Measurements from ENCODE around the gene RAI14.
A peak's percentile ranks its signal among the peaks of the same experiment; 100 is the strongest.

RAI14 gene

DNA sequence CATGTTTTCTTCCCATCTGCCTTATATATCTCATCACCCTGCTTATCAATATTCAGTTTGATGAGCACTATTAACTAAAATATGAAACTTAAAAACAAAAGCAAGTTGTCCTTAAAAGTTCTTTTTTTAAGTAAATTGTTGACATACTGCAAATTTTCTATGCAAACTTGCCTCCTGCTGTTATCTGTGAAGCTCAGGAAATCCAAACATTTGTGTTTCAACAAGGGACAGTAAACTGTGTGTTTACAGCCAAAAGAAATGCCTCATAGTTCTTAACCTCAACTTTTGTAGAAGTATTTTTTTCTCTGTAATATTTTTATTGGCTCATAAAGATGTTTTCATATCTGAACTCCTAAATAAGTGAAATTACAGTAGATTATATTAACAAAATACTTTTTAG lies 175.2 kb downstream of the RAI14 start:
- no peak for DNase-seq

DNA sequence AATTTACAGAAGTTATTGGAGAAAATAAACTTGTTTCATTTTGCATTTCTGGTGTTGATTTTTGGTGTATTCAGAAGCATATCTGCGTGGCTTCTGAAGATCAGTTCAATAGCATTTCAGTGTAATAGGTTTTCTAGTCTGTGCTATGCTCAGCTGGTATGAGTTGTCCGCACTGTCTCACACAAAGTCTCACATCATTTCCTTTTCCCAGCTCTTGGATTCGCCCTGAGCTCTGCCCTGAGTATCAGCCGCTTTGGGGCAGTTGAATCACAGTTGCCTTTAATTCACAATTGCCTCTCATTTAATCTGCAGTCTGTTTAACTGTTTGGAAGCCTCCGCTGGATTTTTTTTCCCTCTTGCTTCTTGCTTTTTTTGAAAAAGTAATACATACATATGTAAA lies 176.4 kb downstream of the RAI14 start:
- DNase-seq, result no peak

DNA sequence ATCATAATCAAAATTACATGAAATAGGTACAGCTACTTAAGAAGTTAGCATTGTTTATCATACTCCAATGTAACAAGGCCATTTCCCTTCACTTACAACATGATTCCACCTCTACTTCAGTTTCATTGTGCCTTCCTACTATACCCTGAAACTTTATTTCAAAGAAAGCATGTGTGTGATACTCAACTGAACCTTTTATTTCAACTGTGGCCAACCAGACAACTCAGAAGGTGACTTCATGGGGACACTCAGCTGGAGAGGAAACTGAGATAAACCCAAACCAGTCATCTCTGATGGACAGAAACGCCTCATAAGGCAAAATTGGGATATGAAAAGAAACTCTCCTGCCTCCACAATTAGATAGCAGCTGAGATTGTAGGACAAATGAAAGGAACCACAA lies 177.0 kb downstream of the RAI14 start:
- DNase-seq, result no peak

DNA sequence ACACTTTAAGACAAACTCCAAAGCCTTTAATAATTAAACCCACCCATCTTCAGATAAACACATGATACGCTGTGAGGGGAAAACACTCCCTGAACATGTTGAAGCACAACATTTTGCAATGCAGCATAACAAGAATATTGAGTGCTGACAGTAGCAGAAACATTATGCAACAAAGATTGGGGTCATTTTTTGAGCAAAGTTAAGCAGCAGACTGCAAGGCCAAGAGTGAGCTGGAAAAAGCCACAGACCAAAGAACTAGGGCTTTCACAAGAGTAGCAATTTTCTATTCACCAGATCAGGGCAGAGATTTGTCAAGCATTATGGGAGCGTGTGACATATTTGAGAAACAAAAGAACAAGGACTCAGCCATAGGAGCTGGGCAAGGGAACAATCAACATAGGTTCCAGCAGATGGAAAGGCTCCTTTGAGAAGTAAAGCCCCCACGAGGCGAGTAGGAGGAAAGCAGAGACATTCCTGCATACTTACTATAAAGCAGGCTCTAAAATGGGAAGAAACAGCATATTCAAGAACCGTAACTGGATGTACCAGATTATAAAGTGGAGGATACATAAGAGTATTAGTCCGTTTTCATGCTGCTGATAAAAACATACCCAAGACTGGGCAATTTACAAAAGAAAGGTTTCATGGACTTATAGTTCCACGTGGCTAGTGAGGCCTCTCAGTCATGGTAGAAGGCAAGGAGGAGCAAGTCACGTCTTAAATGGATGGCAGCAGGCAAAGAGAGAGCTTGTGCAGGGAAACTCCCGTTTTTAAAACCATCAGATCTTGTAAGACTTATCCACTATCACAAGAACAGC lies 178.1 kb downstream of the RAI14 start:
- no peak for DNase-seq

DNA sequence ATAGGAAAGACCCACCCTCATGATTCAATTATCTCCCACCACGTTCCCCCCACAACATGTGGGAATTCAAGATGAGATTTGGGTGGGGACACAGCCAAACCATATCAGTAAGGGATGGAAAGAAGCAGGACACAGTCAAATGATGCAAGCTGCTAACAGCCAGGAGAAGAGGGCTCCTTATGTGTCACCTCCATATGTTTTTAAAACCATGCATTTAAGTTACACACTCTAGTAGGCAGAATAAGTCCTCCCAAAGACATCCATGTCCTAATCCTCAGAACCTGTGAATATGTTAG lies 178.6 kb downstream of the RAI14 start:
- no peak for DNase-seq

DNA sequence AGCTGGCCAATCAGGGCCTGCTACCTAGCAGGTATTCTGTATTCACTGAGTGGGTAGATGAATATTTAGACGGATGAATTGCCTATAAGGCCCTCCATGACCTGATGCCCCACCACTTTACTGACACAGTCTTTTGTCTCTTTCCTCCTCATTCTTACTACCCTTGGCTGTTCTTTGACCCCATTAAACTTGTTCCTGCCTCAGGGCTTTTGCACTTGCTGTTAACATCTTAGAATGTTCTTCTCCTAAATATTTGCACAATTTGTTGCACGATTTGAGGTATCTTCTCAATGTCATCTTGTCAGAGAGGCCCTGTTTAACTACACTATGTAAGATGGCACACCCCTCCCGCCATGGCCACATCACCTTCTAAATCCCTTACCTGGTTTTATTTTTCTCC lies 179.5 kb downstream of the RAI14 start:
- no peak for DNase-seq

DNA sequence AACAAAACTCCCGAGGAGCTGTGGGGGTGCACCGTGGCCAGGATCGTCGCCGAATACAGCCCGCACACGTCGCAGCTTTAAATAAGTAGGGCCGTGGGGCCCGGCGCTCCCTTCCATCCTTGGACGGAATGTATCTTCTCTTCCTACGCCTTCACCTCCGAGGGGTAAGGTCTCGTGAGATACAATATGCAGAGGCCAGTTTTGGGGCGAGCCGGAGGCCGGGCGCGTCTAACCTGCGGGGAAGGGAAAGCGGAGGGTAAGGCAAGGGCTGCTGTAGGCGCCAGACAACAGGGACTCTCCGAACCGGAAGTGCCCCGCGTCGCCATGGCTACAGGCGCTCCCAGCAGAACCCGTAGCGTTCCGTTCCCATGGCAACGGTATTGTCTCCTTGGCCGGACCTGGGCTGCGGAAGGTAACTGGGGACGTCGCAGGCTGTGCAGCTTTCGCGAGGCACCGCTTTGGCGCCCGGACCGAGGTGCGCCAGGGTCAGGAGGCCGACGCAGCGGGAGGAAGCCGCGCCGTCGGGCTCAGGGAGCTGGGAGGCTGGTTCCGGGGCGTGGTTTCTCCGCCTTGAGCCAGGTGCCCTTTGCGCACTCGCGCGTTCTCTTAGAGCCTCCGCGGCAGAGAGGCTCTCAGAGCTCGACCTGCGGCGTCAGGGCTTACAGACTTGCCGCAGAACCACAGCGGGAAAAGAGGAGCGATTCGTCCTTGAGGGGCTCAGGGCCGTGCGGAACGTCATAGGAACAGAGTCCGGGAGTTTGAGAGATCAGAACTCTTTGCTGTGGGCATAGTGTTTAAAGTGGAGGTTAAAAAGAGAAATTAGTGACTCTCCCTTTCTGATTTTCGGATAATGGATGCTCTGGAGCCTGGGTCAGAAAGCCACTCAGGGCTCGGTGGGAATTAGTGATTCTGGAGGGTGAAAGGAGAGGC lies 182.9 kb downstream of the RAI14 start, which contains the start of gene TTC23L:
TTC23L (plus strand) TSS at position 380 of the 930 bp plus-strand sequence. CDS start 1,508 bp downstream, outside the sequence.
- peak; percentile 85 for DNase-seq

DNA sequence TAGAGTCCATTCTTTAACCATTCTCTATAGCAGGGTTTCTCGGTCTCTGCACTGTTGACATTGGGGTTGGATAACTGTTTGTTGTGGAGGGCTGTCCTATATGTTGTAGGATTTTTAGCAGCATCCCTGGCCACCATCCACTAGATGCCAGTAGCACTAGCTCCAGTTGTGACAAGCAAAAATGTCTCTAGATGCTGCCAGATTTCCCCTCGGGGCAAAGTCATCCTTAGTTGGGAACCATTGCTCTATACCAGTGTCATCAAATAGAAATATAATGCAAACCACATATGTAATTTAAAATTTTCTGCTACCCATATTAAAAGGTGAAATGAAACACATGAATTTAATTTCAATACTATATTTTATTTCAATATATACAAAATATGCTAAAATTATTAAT lies 185.7 kb downstream of the RAI14 start:
- no peak for DNase-seq

DNA sequence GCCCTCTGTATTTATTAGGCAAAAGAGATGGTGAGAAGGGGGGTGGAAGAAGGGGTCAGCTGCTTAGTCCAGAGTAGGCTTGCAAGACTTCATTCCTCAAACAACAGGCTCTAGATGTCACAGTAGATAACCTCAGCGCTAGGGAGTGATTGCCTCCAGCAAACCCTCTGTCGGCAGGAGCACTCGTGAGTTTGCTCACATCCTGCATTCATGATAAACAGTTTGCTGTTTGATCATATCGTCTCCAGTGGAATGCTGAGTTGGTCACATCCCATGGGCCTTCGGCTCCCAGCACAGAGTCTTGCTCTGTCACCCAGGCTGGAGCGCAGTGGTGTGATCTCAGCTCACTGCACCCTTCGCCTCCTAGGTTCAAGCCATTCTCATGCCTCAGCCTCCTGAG lies 186.4 kb downstream of the RAI14 start:
- no peak for DNase-seq

DNA sequence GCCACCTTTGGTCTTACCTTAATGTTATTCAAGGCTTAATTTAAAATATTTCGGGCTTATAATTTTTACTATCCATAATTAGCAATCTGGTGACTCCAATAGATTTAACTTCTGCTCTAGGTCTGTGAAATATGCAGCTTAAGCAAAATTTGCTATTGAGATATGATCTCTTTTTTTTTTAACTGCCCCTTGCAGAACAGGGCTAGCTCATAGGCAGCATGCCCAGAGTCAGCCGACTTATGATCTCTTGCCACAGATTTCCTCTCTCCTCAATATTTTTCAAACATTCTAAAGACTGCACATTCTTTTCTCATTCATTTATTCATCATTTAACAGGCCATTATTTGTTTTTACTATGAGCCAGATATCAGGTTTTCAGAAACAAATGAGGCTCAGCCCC lies 187.4 kb downstream of the RAI14 start:
- no peak for DNase-seq

DNA sequence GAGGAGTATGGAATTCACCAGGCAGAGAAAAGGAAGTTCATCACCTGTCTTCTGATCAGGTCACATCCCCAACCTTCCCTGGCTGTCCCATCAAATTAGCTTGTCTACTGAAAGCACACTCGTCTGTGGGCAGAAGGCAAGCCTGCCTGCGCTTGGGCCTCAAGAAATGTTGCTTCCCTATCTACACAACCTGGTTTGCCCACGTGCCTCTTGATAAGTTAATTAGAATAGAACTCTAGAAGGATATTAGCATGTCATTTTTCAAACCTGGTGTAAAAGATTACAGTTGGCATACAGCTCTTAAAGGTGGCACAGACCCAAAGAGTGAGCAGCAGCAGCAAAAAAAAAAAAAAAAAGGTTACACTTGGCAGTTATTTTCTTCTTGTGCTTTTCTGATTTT lies 188.0 kb downstream of the RAI14 start:
- no peak for DNase-seq

DNA sequence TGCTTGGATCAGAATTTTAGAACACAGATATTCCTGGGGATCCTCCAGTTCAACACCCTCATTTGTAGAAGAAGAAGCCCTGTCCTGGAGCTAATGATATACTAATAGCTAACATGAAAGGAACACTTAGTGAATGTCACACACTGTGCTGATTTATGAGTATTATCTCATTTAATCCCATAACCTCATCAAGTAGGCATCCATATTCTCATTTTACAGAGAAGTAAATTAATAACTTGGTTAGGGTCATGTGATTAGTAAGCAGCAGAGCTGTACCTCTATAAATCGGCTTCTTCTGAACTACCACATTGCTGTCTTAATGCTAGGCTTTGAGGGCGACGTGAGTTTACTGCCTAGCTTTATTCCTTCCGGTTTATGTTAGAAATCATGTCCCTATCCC lies 188.9 kb downstream of the RAI14 start:
- DNase-seq, result no peak

DNA sequence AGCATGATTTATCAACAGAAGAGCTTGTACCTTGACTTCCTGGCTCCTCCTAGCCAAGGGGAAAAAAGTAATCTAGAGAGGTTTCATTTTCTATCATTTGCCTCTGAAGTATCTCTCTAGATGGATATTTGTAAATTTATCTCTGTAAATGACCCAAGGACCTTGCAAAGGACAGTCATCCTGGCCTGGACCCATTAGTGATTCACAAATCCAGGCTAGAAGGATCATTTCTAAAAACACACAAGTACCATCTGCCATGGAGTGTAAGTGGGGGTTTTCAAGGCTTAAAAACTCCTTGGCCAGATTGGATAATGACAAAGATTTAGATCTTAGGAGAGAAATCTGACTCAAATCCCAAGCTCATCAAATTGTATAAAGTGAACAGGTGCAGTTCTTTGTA lies 190.9 kb downstream of the RAI14 start:
- no peak for DNase-seq

DNA sequence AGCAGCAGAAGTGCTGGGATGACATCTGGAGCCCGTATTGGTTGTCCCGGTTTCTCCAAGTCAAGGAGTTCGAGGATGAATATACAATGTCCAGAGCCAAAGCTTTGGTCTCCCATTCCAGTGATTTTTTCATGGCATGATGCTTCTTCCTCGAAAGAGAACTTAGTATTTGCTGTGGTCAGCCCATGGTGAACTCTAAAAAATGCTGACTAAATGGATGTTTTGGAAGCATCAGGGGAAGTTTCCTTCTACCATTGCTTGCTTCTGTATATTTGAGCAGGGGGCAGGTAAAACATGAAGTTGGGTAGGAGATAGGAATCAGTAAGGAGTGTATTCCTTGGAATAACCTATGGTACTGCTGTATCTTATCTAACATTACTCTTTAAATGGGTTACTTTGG lies 191.4 kb downstream of the RAI14 start:
- no peak for DNase-seq

DNA sequence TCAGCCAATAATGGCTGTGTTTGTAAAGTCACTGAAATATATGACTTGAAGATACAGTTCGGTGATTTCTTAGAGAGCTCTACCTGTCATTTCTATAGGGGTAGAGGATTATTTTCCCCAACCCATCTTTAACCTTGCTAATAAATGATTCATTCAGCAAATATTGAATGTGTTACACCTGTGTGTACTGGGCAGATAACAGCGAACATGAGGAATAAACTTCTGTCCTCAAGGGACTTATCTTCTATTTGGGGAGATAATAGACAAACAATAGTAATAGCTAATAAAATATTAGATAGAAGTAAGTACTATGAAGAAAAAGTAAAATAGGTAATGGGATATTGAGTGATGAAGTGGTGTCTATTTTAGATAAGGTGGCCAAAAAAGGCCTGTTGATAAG lies 192.1 kb downstream of the RAI14 start:
- no peak for DNase-seq

DNA sequence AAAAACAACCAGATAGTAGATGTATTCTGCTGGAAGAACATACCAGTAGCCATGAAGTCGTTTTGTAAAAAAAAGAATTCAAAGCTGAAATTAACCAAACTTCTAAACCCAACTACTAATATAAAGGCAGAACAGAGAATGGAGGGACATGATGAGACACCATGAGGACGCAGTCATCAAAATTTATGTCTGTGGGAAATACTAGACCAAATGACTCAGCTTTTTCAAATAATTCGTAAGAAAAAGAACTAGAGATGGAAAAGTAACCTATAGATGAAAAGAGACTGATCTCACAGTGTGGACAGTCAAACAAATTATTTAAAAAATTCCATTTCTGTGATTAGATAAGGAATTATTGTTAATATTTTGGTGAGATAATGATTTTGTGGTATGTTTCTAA lies 193.1 kb downstream of the RAI14 start:
- no peak for DNase-seq

DNA sequence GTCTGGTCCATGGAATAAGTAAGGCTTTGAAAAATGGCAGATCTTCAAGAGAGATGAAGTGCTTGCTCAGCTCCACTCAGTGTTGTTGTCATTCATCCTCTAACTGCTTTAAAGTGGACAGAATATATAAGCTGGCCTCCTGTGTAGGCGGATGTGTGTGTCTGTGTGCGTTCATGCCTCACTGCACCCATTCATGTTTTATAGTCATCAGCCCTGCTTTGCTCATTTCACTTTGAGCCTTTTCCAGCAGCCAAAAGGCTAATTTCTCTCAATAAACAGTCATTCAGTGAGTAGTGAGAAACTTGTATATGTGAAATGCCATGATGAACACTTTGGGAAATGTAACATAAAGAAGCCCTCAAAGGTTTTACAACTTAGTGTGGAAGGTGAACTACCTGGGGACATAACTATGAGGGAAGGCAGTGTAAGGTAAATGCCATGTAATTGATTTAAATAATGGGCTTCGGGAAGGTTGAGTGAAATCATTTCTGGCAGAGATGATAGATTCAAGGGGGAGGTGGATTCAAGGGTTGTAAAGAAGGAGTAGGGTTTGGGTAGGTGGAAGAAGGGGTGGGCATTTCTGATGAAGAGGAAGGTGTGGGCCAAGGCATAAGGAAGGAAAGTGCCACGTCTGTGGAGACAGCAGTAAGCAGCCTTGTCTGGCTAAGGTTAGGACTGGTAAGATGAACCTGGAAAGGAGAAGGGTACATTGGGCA lies 198.5 kb downstream of the RAI14 start:
- DNase-seq, result no peak

DNA sequence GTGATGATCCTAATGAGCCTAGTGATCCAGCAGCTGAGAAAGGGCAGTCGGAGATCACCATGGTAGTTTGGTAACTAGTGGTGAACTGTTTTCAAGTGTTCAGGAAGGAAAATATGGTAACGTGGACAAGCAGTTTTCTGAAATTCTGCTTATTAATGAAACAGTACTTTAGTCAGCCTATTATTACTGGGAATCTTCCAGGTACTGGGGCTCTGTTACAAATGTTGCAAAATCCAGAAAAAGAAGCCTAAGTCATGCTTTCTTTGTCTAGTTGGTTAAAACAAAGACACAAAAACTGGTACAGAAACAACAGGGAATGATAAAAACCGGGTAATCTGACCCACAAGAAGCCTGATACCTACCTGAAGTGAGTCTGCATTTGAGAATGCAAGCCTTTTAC lies 201.0 kb downstream of the RAI14 start:
- DNase-seq, result no peak

DNA sequence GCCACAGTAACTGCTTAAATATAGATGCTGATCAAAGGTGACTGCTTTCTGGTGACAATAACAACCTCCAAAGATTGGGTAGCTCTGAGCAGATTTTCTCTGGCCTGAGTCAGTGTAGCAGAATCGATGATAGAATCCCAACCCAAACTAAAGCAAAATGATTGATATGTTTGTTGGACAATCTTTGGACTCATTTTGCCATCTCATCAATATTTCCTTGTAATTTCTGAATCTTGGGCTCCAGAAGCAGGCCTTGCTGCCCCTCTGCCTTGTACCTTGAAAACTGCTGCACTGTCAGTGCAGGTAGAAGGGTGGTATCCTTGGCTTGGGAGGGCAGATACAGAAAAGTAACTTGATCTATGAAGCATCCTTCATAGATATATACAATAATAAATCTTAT lies 201.8 kb downstream of the RAI14 start:
- DNase-seq, result no peak

DNA sequence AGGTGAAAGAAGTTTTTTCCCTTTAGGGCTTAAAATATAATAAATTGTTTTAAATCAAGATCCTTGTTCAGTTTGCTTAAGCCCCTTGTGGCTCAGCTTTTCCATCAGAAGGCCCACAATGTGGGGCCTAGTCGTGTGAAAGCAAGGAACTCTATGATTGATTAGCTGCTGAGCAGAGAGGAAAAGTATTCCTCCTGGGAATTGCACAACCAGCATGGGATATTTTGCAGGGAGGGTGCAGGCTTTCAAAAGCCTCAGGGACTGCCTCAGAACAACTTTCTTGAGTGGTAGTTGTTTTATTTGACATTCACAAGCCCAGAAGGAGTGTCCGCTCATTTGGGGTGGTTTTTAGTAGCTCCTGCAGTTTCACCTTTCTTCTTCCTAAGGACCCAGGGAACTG lies 202.7 kb downstream of the RAI14 start:
- DNase-seq, result no peak

DNA sequence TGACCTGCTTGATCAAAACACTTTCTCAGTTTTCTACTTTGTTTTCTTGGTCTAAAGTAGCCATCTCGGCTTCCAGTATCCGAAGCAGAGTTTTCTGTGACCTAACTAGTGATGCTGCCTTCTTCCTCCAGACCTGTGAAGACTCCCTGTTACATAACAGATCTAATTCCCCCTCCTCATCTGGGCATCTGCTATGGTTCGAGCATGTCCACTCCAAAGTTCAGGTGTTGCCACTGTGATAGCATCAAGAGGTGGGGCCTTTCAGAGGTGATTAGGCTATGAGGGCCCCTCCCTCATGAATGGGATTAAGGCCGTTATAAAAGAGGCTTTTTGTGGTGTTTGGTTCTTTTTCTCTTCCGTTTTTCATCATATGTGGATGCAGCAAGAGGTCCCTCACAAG lies 203.1 kb downstream of the RAI14 start:
- no peak for DNase-seq

DNA sequence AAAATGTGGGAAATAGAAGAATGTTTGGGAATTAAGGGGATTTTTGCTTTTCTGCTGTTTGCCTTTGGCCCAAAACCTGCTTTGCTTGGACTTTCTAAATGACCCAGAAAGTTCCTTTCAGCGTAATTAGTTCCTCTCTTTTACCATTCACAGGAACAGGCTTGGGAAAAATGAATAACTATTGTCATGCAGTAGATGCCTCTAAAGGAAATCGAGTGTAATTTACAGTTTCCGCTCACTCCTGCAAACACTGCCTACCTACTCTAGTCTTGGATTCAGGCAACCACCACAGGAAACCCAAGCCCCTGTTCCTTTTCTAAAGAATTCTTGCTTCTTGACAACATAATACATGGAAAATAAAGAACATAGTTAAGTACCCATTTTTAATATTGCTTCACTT lies 207.8 kb downstream of the RAI14 start:
- DNase-seq, result no peak

DNA sequence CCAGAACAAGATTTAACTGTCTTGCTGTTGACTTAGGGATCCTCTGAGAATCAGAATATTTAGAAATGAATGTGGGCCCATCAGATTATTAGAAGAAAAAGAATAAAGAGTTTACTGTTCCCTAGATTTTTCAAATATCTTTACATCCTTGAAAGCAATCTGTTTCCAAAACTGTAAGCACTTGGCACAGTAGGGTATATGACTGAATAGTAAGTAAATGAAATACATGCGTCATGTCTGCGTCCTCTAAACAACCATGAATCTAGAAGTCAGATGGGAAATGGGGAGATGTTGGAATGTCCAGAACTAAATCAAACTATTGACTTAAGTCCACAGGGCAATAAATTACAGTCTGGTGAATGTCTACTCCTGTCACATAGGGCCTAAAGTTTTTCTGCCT lies 209.0 kb downstream of the RAI14 start:
- DNase-seq, result no peak
